GM12801 (cell line): ENCODE results near the gene GALC.

Experiments
- TF ChIP-seq, protein P1 (sequence below): IDR thresholded peaks from one replicate; pipeline ENCODE4 v1.5.1; 2011; ENCODE audit warnings: control low read depth; ENCODE audit not compliant: insufficient read length; ENCODE audit errors: extremely low read depth

The GALC gene

DNA sequence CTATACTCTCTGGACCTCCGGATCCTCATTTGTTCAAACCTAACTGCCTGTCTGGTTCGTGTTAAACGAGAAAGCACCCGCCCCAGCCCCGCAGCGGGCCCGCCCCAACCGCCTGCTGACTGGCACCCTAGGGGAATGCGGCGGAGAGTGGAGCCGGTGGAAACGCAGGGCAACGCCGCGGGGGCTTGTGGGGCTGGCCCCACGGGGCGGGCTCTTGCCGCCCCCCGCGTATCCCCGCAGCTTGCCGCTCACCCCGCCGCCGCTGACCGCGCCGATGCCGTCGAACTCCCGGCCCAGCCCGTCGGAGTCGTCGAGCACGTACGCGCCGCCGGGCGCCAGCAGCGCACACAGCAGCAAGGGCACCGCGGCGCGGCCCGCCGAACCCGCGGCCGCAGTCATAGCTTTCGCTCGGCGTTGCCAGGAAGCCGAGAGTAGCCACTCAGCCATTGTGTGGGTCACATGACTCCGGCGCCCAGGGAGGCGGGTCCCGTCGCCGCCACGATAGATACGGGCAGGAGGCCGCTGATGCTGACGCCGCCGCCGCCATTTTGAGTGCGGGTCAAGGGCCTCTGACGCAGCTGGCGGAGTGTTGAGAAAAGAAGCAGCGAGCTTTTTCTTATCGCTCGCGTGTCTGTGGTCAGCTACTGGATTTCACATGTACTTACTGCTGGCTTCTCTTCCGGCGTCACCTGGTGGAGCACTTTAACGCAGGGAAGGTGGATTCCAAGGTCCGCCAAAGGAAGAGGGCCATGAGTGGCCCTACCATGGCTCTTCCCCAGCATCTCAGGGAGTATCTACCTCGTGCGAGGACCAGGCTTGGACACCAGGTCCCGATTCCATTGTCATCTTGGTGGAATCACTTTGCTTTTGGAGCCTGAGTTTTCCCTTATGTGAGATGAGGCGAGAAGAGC, at the start of gene GALC:
Gene GALC (minus strand): TSS at position 465 of the 911 bp plus-strand sequence. CDS start 18 bp downstream, at position 447.
- TF ChIP-seq, protein P1, sequence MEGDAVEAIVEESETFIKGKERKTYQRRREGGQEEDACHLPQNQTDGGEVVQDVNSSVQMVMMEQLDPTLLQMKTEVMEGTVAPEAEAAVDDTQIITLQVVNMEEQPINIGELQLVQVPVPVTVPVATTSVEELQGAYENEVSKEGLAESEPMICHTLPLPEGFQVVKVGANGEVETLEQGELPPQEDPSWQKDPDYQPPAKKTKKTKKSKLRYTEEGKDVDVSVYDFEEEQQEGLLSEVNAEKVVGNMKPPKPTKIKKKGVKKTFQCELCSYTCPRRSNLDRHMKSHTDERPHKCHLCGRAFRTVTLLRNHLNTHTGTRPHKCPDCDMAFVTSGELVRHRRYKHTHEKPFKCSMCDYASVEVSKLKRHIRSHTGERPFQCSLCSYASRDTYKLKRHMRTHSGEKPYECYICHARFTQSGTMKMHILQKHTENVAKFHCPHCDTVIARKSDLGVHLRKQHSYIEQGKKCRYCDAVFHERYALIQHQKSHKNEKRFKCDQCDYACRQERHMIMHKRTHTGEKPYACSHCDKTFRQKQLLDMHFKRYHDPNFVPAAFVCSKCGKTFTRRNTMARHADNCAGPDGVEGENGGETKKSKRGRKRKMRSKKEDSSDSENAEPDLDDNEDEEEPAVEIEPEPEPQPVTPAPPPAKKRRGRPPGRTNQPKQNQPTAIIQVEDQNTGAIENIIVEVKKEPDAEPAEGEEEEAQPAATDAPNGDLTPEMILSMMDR = no peak

DNA sequence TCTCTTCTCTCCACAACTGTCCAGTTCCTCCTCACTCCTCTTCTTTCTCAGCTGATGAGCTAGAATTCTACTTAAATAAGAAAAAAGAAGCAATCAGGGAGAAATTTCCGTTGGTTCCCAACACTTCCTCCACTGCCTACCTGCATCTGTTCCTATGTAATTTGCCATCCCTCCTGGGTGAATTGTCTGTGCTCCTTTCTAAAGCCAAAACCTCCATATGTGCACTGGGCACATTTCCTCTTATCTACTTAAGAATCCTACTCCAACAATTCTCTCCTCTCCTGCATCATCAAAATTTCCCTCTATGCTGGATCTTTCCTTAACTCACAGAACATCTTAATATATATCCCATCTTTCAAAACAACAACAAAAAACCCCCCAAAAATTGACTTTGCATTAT, 47.2 kb upstream of the GALC start:
- TF ChIP-seq, protein P1 = no peak

DNA sequence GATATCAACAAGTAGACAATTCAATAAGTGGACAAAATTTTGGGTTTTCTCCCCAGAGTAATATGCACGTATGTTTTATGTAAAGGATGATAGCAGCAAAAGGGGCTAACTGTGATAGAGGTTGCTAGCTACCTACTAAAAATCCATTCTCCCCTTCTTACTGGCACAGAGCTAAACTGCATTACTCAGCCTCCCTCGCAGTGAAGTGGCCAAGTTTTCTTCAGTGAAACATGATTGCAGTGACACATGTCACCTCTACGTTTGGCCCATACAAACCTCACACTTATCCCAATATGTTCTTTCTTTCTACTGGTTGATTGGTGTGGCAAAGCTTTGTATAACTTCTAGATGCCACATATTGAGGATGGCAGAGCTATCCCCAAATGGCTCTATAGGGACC, 46.2 kb upstream of the GALC start:
- TF ChIP-seq, protein P1 = no peak

DNA sequence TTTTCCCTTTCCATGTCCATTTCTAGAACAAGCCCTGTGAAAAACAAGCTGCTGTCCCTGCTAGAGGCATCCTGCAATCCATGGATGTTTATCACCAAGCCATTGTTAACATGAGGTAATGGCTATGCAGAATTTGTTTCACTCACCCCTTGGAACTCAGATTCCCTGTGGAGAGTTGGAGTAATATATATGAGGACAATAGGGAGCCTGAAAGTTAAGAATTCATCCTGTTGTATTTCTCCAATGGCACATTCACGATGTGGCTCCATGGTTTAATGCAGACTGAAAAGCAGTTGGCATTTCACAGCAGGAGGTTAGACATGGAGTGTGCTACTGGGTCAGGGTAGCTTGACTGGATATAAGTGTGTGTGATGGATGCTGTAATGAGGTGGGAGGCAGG, 44.3 kb upstream of the GALC start:
- TF ChIP-seq, protein P1 = no peak

DNA sequence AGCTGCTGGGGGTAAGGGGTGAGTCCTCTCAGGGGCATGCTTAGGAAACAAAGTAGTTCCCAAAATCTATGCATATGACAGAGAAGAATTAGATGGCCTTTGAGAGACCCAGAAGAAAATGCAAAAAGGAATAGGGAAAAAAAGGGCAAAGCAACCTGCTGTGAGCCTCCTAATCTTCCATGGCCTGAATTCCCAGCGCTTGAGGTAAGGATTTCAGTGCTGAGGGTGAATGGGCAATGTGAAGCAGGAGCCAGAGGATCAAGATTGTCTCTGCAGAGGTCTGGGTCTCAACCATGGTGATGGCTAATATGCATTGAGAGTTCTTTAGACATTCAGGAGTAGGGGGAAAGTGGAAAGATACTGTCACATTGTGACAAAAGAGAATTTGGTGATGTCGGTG, 43.4 kb upstream of the GALC start:
- TF ChIP-seq, protein P1 = no peak

DNA sequence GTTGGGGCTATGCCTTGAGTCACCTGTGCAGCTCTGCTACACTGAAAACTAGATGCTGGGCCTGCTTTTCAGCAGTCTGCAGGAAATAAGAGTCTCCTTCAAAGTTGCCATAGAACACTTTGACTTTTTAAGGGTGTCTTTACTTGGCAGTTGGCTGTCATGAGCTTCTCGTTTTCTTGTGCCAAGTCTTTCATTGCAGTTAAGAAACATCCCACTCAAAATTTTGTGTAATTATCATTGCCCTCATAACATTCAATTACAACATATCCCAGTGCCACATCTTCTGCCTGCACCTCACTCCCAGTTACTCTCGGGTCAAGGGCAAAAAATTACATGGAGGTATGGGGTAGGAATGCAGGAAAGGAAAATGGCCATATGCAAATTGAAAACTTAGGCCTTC, 41.1 kb upstream of the GALC start:
- TF ChIP-seq, protein P1 = no peak

DNA sequence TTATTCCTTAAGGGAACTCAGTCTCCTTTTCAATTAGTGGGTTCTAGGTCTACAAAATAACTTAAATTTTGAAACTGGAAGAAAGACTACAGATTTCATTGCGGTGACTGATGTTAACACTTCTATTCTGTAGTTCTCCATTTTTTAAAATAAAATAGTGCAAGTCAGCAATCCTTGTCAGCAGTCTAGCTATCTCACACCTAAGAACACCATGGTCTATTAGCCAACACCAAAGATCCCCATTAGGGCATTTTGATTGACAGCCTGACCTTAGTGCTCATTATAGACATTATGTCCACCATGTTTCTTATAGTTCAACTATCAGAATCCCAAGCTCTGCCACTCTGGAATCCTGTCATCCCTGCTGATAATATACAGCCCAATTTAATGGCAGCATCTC, 39.4 kb upstream of the GALC start:
- TF ChIP-seq, protein P1 = no peak
